ENCODE measurements around the gene F13A1.

GRCh38 chr6:6330407-6330806 is 9.9 kb upstream of the F13A1 start:
- TF ChIP-seq CTCF (tag by site-specific recombination; IDR thresholded peaks at IDR 0.05) (no peak), ZNF670 (tag by site-specific recombination; IDR thresholded peaks at IDR 0.05; ENCODE audit: low read depth) (no peak), ZNF23 (tag by site-specific recombination; IDR thresholded peaks at IDR 0.05; ENCODE audit: borderline replicate concordance) (no peak)
